ENCODE measurements around the gene TMEM201.
"Not testable (repeated sequence)": the region's sequence is repeated elsewhere in the genome, so short reads cannot be mapped to it uniquely, and the experiment has no call there.

The TMEM201 gene, protein sequence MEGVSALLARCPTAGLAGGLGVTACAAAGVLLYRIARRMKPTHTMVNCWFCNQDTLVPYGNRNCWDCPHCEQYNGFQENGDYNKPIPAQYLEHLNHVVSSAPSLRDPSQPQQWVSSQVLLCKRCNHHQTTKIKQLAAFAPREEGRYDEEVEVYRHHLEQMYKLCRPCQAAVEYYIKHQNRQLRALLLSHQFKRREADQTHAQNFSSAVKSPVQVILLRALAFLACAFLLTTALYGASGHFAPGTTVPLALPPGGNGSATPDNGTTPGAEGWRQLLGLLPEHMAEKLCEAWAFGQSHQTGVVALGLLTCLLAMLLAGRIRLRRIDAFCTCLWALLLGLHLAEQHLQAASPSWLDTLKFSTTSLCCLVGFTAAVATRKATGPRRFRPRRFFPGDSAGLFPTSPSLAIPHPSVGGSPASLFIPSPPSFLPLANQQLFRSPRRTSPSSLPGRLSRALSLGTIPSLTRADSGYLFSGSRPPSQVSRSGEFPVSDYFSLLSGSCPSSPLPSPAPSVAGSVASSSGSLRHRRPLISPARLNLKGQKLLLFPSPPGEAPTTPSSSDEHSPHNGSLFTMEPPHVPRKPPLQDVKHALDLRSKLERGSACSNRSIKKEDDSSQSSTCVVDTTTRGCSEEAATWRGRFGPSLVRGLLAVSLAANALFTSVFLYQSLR

DNA sequence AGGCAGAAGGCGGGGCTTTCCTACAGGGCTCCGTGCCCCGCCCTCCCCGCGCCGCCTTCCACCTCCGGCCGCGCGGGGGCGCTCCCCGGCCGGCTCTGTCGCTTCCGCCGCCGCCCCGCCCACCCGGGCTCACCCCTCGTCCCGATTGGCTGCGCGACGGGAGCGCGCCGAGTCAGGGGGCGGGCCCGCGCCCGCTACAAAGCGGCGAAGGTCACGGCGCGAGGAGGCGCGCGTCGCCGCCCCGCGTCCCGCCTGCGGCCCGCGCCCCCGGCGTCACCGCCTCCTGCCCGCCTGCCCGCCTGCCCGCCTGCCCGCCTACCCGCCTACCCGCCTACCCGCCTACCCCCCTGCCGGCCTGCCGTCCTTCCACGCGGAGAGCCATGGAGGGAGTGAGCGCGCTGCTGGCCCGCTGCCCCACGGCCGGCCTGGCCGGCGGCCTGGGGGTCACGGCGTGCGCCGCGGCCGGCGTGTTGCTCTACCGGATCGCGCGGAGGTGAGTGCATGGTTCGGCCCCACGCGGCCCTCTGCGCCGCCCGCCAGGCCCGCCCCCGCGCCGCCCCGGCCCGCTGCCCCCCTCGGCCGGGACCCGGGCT, at the start of gene TMEM201:
TSS of gene TMEM201 (plus strand) at position 361 of the 593 bp plus-strand sequence. CDS start at position 381, 20 bp downstream.
- peak; percentile 87 for DNase-seq

DNA sequence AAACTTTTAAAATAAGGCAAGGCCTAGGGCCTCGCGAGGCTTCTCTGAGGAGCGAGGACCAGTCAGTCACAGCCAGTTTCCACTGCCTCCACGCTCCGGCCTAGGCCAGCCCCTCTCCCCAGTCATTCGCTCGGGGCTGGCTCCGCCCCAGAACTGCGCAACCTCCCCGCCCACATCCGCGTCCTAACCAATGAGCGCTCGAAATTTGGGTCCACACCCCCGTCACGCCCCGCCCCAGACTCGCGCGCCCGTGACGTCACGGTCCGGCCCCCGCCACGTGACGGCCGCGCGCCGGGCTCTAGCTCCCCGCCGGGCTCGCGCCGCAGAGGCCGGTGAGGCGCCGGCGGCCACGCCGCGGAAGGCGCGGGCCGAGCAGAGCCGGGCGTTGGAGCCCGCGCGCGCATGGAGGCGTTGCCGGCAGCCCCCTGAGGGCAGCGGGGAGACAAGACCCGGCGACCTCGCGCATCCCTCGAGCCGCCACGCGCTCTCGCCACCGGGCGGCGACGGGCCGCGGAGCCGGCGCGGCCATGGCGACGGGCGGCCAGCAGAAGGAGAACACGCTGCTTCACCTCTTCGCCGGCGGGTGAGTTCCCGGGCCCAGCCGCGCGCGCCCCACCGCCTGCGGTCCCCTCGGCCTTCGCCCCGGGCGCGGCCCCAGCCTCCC, 49.4 kb upstream of the TMEM201 start, which contains the start of gene SLC25A33:
TSS of gene SLC25A33 (plus strand) at position 301 of the 664 bp plus-strand sequence. CDS start at position 528, 227 bp downstream.
- DNase-seq, result peak; percentile 86

DNA sequence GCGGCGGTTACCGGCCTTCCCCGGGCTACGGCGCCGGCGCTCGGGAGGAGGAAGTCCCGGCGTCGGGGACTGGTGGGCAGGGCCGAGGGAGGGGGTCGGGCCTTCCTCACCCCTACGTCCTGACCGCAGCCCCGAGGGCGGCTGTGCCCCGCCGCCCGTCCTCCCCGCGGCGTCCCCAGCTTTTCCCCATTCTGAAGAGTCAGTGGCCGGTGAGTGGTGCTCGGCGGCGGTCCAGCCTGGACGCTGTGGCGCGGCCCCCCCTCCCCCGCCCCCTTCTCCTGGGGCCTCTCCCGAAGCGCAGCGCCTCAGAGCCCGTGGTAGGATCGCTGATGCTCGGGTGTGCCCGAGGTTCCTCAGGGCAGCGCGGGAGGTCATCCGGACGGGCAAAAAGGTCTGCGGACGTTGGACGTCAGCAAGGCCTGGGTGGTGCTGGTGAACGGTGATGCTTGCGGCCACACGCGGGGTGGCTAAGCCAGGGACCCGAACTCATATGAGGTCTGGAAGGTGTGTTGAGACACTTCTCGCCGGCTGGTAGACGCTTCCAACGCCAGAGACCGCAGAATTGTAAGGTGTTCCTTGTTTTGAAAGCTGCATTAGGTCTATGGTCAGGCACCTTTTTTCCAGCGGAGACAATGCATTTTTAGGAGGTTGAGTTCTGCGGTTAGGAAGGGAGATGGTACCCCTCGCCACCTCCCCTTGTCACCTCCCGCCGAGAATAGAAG, 48.7 kb upstream of the TMEM201 start:
- DNase-seq, result no peak

DNA sequence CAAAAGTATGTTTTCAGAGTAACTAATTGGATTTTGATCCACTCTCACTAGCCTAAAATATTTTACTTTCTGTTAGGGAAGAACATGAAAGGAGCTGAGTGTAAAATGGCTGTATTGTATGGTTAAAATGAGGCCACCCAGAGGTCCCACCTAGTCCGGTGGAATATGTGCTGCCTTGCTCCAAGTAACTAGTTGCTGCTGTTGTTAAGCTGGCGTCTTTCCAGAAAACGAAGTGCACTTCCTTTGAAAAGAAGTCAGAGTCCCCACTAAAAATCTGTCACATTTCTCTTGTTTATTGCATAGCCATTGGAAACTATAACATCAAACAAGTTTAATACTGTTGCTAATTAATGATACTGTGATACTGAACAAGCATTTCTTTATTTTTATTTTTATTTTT, 46.3 kb upstream of the TMEM201 start:
- no peak for DNase-seq

DNA sequence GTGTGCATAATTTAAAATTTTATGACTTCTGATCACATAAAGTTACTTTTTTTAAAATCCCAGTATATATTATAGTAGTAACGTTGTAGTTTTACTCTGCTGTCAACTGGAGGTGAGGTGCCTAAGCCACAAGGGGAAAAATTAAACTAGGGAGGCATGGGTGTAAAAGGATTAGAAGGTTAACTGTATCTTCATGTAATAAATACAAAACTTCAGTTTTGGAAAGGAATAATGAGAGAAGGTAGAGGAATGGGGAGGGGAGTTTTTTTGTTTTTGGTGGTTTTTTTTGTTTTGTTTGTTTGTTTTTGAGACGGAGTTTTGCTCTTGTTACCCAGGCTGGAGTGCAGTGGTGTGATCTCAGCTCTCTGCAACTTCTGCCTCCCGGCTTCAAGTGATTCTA, 43.8 kb upstream of the TMEM201 start:
- DNase-seq, result no peak

DNA sequence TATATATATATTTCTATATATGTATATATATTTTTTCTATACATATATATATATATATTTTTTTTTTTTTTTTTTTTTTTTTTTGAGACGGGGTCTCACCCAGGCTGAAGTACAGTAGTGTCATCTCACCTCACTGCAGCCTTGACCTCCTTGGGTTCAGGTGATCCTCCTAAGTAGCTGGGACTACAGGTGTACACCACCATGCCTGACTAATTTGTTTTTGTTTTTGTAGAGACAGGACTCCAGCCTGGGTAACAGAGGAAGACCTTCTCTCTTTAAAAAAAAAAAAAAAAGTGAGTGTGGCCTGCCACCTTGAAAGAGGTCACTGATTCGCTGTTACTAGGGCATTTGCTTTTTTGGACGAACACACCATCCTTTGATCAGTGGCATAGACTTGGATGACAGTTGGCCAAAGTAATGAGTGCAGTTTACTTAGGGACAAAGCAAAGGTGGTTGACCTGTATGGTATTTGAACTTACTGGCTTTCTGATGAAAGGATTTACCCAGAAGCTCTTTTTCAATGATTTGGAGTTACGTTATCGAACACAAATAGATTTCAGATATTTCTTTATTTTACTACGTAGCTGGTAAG, 38.7 kb upstream of the TMEM201 start:
- DNase-seq, result no peak

DNA sequence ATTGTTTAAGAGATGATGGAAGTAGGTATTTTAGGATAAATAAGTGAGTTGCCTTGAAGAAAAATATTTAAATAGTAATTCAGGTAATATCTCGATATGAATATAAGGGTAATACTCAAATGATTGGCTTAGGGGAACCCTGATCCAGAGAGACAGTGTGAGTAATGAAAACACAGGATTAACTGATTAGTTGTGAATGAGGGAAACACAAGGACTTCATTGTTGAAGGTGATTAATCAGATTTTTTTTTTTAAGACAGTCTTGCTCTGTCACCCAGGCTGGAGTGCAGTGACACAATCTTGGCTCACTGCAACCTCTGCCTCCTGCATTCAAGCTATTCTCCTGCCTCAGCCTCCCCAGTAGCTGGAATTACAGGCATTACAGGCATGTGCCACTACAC, 36.7 kb upstream of the TMEM201 start:
- no peak for DNase-seq

DNA sequence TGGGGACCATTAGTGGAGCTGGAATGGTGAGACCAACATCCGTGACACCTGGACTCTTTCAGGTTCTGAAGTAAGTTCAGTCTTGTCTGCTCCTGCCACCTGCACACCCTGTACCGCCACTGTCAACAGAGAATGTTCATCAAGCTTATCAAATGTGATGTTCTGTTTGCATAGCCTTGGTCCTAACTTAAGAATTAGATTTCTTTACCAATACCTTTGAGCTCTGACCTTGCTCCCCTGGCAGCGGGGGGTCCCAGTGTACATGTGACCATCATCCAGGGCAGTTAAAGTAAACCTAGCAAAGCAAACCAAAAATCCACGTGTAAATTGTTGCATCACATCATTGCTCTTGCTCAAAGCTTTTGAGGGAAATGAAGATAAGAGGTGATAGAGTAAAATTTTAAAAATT, 35.0 kb upstream of the TMEM201 start:
- DNase-seq, result no peak

DNA sequence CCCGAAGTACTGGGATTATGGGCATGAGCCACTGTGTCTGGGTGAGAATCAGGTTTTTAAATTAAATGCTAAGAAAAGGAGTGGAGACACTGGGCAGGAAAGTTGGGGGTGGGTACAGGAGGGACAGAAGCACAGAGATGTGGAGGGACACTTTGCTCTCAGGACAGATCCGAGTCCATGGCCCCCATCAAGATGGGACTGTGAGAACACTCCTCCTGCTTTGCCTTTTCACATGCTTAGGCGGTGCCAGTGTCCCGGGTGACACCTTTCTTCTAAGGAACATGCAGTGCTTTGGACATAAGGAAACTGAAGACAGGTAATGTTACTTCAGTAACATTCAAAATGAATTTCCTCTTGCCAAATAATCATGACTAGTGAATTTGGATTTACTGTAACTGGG, 32.8 kb upstream of the TMEM201 start:
- no peak for DNase-seq

DNA sequence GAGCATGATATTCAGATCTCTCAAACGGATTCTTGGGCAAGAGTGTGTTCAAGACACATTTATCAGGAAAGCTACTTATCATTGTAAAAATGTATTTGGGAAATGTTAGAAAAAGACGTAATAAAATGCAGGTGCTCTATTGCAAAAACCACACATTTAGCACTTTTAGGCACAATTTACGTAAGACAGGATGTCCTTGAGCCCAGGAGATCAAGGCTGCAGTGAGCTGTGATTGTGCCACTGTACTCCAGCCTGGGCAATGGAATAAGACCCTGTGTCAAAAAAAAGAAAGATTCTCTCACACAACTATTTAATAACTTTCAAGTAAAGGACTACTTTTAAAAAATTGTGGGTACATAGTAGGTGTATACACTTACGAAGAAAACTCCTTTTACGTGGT, 31.1 kb upstream of the TMEM201 start:
- DNase-seq, result no peak

DNA sequence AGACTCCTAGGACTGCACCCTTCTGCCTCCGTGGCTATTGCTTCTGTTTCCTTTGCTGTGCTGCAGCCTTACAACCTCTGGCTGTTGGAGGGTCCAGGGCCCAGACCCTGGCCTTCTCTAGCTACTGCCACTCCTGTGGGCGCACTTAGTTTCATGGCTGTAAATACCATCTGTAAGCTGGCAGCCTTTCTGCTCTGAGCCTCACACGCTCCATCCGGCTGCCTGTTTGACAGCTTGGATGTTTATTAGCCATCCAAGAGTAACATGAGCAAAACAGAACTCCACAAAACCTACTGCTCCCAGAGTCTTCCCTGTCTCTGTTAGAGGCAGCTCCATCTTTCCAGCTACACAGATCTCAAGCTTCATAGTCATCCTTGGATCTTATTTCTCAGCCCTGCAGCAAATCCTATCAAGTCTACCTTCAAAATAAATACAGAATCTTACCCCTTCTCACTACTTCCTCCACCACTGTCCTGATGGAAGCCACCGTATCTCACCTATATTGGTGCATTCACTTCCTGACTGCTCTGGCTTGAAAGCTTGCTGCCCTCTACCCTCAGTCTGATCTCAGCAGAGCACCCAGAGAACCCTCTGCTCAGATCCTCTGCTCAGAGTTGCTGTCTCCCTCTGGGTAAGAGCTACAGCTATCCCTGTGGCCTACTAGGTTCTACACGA, 30.3 kb upstream of the TMEM201 start:
- DNase-seq, result no peak

DNA sequence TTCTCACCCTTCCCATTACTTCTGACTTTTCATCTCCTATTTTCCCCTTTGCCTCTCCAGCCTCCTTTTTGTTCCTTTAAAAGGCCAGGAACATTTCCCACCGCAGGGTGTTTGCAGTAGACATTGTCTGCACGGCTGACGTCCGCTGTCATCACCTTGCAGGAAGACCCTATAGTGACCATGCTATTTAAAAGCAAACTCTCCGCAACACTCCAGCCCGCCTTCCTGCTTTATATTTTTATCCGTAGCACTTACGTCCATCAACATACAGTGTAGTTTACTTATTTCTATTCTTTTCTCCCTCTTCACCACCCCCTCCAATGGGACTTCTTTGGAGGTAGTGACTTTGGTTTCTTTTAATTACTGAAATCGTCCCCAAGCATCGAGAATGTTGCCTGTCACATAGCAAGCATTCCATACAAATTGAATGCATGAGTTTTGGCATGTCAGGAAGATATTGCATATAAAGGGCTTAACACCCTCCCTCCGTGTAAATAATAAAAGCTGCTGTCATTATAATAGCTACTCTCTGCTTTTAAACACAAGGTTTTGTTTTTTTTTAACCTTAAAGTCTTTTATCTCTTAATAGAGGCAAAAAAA, 29.7 kb upstream of the TMEM201 start:
- DNase-seq, result no peak

DNA sequence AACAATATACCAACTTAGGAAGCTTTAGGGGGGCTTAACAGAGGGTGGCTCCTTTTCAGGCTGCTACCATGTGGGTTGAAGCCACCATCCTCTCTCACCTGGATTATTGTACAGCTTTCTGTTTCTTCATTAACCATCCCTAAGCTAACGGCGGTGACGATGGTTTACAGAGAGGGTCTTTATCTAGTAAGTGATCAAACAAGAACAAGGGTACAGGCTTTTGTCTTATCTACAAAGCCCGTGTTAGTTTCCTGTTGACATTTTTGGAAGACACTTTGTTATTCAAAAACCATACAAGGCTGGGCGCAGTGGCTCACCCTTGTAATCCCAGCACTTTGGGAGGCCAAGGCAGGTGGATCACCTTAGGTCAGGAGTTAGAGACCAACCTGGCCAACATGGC, 29.0 kb upstream of the TMEM201 start:
- no peak for DNase-seq

DNA sequence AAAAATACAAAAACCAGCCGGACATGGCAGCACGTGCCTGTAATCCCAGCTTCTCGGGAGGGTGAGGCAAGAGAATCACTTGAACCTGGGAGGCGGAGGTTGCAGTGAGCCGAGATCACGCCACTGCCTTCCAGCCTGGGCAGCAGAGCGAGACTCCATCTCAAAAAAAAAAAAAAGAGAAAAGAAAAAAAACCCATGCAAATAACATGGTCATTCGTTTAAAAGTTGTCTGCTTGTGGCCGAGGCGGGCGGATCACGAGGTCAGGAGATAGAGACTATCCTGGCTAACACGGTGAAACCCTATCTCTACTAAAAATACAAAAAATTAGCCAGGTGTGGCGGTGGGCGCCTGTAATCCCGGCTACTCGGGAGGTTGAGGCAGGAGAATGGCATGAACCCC, 28.6 kb upstream of the TMEM201 start:
- not testable (repeated sequence) for DNase-seq

DNA sequence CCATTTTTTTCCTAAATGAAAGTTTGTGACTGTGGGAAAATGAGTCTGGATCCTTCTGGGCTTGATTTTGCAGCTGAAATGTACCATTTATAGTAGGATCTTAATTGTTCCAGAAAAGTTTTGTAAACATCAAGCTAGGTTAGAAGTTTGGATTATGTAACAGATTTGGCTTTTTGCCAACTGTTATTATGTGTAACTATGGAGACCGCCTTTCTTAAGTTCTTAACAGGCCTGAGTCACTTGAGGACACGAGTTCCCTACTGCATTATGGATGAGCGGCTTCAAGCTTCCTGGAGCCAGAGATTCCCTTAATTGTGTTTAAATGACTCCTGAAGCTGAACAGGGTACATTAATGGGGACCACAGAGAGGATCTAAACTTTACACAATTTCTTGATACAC, 27.3 kb upstream of the TMEM201 start:
- DNase-seq, result peak; percentile 11

DNA sequence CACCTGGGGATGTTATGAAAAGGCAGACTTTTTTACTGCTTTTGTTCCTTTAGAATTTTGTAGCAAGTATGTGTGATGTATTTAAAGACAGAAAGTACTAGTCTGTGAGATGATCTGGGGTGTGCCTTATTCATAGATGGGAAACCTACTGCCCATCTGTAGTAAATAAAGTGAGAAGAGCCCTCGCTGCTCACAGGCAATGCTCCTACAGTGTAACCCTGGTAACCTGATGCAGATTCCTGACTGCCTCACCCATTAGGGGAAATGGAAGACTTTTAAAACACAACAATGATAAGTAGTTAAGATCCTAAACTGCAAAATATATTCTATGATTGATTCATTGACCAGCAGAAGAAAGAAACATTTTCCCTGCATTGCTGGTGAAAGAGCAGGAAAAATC, 19.4 kb upstream of the TMEM201 start:
- no peak for DNase-seq

DNA sequence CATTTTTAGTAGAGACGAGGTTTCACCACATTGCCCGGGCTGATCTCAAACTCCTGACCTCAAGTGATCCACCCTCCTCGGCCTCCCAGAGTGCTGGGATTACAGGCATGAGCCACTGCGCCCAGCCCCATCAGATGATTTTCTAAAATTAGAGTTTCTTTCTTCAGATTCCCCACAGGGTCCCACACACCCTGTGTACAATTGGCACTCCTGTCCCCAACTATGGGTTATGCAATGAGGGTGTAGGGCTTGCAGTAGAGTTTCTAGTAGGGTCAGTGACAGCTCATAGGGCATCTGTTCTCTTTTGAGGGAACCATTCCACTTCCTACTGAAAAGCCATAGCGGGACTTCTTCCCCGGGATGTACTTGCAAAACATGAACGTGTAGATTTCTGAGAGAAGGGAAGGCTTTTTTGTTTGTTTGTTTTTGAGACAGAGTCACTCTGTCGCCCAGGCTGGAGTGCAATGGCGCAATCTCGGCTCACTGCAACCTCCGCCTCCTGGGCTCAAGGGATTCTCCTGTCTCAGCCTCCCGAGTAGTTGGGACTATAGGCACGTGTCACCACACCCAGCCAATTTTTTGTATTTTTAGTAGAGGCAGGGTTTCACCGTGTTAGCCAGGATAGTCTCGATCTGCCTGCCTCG, 17.7 kb upstream of the TMEM201 start:
- not testable (repeated sequence) for DNase-seq

DNA sequence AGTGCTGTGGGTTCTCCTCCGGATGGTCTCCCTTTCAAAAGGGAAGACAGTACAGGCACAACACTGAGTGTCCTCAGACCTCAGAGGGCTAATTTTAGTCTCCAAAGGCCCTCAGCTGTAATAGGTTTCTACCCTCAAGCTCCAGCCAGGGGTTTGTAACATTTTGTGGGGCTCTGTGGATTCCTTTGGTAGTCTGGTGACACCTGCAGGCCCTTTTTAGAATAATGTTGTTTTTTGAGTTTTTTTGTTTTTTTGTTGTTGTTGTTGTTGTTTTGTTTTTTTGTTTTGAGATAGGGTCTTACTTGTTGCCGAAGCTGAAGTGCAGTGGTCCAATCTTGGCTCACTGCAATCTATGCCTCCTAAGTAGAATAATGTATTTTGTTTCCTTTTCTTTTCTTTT, 15.0 kb upstream of the TMEM201 start:
- DNase-seq, result no peak

DNA sequence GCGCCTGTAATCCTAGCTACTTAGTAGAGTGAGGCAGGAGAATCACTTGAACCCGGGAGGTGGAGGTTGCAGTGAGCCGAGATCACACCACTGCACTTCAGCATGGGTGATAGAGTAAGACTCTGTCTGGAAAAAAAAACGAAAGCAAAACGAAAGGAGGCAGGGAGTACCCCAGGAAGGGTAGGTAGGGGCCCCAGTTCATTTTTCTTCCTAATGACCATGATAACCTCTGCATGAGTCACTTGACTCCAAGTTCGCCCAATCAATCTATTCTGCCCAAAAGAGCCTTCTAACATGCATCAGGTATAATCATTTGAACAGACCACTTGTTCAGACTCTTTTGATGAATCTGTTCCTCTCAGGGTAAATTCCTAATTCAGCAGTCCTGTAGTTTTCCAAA, 13.2 kb upstream of the TMEM201 start:
- DNase-seq, result no peak

DNA sequence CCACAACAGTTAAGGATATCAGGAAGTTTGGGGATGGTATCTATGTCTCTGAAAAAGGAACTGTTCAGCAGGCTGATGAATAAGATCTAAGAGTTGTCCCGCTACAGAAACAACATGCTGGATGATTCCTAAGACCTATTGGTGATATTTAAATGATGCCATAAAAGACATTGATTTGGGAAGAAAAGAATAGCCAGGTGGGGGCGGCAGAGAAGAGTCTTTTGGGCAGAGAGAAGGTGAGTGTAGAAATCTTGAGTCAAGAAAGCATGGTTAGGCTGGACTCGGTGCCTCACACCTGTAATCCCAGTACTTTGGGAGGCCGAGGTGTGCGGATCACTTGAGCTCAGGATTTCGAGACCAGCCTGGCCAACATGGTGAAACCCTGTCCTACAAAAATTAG, 11.8 kb upstream of the TMEM201 start:
- DNase-seq, result no peak

DNA sequence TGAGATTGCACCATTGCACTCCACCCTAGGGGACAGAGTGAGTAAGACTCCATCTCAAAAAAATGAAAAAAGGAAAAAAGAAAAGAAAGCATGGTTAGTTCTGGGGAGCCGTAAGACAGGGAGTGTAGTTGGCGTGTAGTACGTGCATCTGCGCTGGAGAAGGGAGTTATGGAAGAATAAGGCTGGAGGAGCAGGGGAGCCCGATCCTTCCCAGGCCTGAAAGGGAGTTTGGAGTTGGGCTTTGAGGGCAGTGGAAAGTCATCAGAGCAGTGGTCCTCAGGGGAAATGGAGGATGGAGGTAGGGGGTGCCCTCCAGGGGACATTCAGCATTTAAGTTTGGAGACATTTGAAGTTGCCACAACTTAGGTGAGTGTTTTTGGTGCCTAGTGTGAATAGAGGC, 11.3 kb upstream of the TMEM201 start:
- no peak for DNase-seq
